Activated CD4-positive, alpha-beta T cell treated with anti-CD3 and anti-CD28 coated beads, Interleukin-2, amount 10 ng/mL, durations not matched to agents 24 days and 14 days (primary cell): Measurements from ENCODE around the gene CELSR3. TPM values are rescaled to one million over a fixed set of nuclear protein-coding genes. Genes with fewer than 3 reads are reported as not detected.

Source experiments
- DNase-seq: peaks from one replicate; pipeline ENCODE4 v3.0.0; 2022
- H3K27ac Mint-ChIP-seq: one replicate; pipeline ENCODE4 v1.8.0; 2022; ENCODE audit warnings: mild to moderate bottlenecking, mixed read lengths
- H3K27me3 Mint-ChIP-seq: one replicate; pipeline ENCODE4 v1.8.0; 2022; ENCODE audit warnings: mixed read lengths
- H3K36me3 Mint-ChIP-seq: one replicate; pipeline ENCODE4 v1.8.0; 2022; ENCODE audit warnings: low read depth, mild to moderate bottlenecking, mixed read lengths
- H3K4me1 Mint-ChIP-seq: one replicate; pipeline ENCODE4 v1.8.0; 2021; ENCODE audit warnings: mixed read lengths
- H3K4me3 Mint-ChIP-seq: one replicate; pipeline ENCODE4 v1.8.0; 2022; ENCODE audit warnings: mild to moderate bottlenecking, moderate library complexity, mixed read lengths
- H3K9me3 Mint-ChIP-seq: one replicate; pipeline ENCODE4 v1.8.0; 2021; ENCODE audit warnings: mixed read lengths
- intact Hi-C: fragments of 100-400 bp; cut with micrococcal nuclease; formaldehyde crosslinking; loops from one replicate; pipeline ENCODE4 v1.15.1; 2023
- total RNA-seq: library from RNA; stranded (reverse); gene quantifications from 2 replicates; pipeline ENCODE4 v1.2.3, GENCODE V29; 2022

The CELSR3 gene
- total RNA-seq, 1 donor from 2014 or later: 14.5 TPM

DNA sequence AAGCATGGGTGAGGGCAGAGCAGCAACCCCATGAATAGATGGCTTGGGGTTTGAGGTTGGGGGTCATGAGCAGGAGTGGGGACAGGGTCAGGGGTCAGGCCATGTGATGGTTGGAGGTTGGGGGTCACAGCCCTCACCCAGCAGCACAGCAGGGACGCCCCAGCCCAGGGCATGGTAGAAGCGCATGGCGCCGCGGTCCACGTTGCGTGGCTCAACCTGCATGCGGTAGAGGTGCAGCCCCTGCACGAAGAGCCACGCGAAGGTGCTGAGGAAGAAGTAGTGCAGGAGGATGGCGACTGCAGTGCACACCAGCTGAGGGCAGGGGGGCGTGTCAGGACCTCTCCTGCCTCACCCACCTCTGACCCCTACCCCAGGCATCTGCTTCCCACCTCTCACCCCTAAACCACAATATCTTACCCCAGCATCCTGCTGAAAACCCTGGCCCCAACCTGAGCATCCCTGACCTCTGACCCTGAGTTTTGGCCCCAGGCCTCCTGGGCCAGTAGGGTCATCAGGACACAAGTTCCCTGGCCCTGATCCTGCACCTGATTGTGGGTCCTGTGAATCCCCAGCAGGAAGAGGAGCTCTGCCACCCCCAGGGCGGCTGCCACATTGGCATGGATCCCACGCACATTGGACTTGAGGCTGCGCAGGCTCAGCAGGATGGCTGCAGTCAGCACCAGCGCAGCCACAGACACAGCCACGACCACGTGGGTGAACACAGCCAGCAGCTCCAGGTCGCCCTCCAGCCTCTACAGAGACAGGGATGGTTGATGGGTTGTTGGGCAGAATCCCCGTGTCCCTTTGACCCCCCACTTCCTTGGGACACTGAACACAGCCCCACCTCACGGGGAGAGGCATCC lies 17.6 kb downstream of the CELSR3 start:
- Mint-ChIP-seq H3K9me3 (no peaks in the 10 kb centered on the region), H3K27me3 (no peaks in the 10 kb centered on the region), H3K4me1 (peaks cover 2% of the 10 kb centered on the region), H3K4me3 (no peak overlapping the region), H3K36me3 (peaks cover 11% of the 10 kb centered on the region), H3K27ac (no peak overlapping the region)
- no peak for DNase-seq
- intact Hi-C loops: no loop called here

DNA sequence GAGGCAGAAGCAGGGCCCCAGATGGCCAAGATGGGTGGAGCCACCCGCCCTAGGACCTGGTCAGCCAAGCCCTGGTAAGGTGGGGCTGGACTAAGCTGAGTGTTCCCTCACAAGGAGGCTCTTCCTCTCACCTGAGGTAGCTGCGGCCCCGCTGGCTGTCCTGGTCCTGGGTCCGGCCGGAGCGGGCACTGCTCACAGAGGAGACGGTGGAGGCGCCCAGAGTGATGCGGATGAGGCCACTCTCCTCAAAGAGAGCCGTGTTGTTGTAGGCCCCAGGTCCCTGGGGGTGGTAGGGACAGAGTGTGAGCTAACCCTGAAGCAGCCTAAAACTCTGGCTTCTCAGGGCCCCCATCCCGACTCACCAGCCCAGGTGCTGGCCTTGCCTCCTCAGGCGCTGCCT lies 20.1 kb downstream of the CELSR3 start:
- no peaks in the 10 kb centered on the region for H3K27me3 Mint-ChIP-seq
- no peak for DNase-seq
- intact Hi-C loops: no loop called here
- no peaks in the 10 kb centered on the region for H3K9me3 Mint-ChIP-seq
- no peak overlapping the region for H3K4me3 Mint-ChIP-seq
- H3K36me3 Mint-ChIP-seq: peaks cover 8% of the 10 kb centered on the region
- peaks cover 2% of the 10 kb centered on the region for H3K4me1 Mint-ChIP-seq
- H3K27ac Mint-ChIP-seq: no peak overlapping the region

DNA sequence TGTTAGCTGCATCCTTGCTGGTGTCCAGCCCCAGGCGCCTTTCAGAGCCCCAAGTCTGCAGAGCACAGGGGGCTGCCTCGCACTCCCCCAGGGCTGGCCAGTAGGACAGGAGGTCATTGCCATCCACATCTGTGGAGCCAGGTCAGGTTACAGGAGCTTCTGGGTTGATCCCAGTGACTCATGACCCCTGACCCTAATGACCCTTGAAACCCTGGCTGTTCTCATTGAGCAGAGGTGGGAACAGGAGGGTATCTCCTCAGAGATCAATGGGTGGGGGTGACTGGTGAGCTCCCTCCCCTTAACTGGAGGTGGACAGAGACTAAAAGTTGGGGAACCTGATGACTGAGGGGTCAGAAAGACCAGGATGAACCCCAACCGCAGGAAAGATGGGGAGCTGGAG lies 21.3 kb downstream of the CELSR3 start:
- H3K27me3 Mint-ChIP-seq: no peaks in the 10 kb centered on the region
- intact Hi-C loops: no loop called here
- H3K4me1 Mint-ChIP-seq: peaks cover 3% of the 10 kb centered on the region
- DNase-seq: no peak
- H3K27ac Mint-ChIP-seq: no peak overlapping the region
- peaks cover 5% of the 10 kb centered on the region for H3K36me3 Mint-ChIP-seq
- H3K4me3 Mint-ChIP-seq: no peak overlapping the region
- H3K9me3 Mint-ChIP-seq: no peaks in the 10 kb centered on the region

DNA sequence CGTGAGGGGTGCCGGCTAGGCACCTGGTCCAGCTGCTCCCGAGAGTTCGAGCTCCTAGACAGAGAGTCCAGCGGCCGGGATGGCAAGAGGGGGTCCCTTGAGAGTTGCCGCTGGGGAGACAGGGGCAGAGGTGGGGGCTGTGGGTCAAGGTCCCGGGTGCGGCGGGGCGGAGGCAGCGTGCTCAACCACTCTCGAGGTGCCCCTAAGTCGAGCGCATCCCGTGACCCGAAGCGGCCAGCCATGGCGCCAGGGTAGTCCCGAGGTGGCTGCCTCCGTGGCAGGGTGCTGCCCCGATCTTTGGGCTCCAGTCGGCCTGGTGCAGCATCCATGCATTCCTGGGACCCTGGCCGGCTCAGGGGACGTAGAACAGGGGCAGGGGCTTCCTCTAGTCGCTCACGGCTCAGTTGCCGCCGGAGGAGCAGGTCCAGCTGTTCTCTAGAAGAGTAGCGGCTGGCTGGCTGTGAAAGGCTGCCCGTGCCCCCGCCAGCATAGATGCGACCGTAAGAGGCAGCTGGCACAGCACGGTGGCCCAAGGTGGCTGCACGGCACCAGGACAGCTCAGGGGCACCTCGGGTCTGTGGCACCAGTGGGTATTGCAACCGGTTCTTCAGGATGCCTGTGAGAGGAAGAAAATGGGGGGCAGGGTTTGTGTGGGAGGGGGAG lies 22.6 kb downstream of the CELSR3 start:
- H3K27ac Mint-ChIP-seq: no peak overlapping the region
- H3K36me3 Mint-ChIP-seq: peaks cover 5% of the 10 kb centered on the region
- no peak overlapping the region for H3K4me3 Mint-ChIP-seq
- H3K4me1 Mint-ChIP-seq: peaks cover 7% of the 10 kb centered on the region
- intact Hi-C loops: loop anchor here (10.0 kb wide), 1 partner anchor 335 kb away; the partner anchor contains the start of gene NME6
- DNase-seq: no peak
- no peaks in the 10 kb centered on the region for H3K27me3 Mint-ChIP-seq
- no peaks in the 10 kb centered on the region for H3K9me3 Mint-ChIP-seq

DNA sequence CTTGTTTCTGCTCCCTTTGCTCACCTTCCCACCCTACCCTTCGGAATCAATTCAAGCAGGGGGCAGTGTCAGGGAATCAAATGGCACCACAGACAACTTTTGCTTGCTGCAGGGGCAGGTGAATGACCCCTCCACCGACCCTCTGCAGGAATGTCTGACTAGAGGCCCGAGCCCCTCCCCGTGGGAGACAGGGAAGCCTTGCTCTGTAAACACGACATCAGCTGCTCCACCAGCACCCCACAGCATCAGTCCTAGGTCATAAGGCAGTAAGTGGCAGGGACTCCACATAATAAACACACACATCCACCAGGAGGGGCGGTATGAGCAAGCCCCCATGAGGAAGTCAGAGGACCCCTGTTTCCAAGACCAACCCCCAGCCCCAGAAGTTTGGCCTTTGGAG lies 25.4 kb downstream of the CELSR3 start:
- no peak for DNase-seq
- H3K27me3 Mint-ChIP-seq: no peaks in the 10 kb centered on the region
- no peaks in the 10 kb centered on the region for H3K9me3 Mint-ChIP-seq
- intact Hi-C loops: loop anchor here (10.0 kb wide), 1 partner anchor 333 kb away; the partner anchor contains the start of gene NME6
- H3K4me1 Mint-ChIP-seq: peaks cover 18% of the 10 kb centered on the region
- H3K27ac Mint-ChIP-seq: peak overlapping the region; percentile 7
- H3K4me3 Mint-ChIP-seq: peak overlapping the region; percentile 43
- H3K36me3 Mint-ChIP-seq: peaks cover 4% of the 10 kb centered on the region

DNA sequence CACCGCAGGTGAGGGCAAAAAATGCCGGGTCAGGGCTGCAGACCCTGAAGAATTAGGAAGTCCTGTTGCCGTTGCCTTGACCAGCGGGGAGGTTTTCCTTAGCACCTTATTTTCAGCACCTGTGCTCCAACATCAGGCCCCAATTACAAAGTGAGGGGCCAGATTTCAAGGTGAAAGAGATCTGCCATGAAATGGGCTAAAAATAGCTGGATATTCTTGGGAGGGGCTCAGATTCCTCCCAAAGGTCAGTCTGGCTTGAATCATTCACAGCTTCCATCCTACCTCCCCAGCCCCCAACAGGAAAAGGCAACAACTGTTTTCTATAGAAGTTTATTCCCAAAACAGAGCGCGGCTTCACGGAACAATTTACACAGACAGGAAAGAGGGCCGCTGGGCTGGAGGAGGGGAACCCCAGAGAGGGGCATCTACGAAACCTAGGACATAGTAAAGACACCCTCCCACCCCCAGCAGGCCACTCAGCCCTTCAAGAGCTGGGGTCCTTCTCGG lies 26.5 kb downstream of the CELSR3 start:
- Mint-ChIP-seq H3K36me3 (peaks cover 9% of the 10 kb centered on the region), H3K27ac (peak overlapping the region; percentile 91), H3K4me1 (peaks cover 19% of the 10 kb centered on the region), H3K9me3 (no peaks in the 10 kb centered on the region), H3K27me3 (no peaks in the 10 kb centered on the region), H3K4me3 (peak overlapping the region; percentile 93)
- intact Hi-C loops: loop anchor here (10.0 kb wide), 1 partner anchor 331 kb away; the partner anchor contains the start of gene NME6
- no peak for DNase-seq

DNA sequence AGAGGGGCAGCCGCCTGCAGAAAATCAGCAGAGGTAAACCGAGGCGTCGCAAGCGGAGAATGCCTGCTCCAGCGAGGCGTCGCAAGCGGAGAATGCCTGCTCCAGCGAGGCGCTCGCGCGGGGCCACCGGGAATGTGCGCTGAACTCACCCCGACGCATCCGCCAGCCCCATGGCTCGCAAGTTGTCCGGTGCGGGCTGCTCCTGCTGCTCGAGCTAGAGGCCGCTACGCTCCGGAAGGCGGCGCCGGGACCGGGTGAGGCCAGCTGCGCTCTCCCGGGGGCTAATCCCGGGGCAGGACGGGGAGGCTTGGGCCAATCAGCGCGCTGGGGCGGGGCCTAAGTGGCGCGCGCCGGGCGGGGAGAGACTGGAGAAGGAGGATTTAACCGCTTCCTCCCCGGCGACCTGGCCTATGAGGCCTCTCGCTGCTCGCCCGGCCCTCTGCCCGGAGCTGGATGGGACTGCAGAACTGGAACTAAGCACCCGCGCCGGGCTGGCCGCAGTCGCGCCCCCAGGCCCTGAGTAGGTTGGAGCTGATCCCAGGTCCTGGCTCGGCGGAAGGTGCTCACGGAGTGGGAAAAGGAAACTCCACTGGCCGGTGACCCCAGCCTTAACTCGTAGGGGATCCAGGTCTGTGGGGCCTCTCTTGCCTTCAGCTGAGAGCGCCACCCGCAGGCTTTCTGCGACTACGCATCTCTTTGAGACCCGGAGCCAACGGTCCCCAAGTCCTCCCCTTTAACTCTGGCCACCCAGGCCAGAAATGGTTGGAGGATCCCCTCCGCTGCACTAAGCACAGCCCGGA lies 27.3 kb downstream of the CELSR3 start, which contains the start of gene SLC26A6:
SLC26A6 (minus strand) TSS at position 240 of the 800 bp plus-strand sequence; CDS start at position 172, 68 bp downstream.
- no peaks in the 10 kb centered on the region for H3K27me3 Mint-ChIP-seq
- peaks cover 19% of the 10 kb centered on the region for H3K4me1 Mint-ChIP-seq
- H3K36me3 Mint-ChIP-seq: peaks cover 9% of the 10 kb centered on the region
- peak within 1 kb of the TSS; percentile 93 for H3K4me3 Mint-ChIP-seq
- peak within 1 kb of the TSS; percentile 91 for H3K27ac Mint-ChIP-seq
- H3K9me3 Mint-ChIP-seq: no peaks in the 10 kb centered on the region
- peak; percentile 99 for DNase-seq
- intact Hi-C loops: loop anchor here (1.0 to 10.0 kb wide), 8 partner anchors 21 to 459 kb away; partner anchors contain the start of genes ATRIP, NME6, QRICH1 and UQCRC1

DNA sequence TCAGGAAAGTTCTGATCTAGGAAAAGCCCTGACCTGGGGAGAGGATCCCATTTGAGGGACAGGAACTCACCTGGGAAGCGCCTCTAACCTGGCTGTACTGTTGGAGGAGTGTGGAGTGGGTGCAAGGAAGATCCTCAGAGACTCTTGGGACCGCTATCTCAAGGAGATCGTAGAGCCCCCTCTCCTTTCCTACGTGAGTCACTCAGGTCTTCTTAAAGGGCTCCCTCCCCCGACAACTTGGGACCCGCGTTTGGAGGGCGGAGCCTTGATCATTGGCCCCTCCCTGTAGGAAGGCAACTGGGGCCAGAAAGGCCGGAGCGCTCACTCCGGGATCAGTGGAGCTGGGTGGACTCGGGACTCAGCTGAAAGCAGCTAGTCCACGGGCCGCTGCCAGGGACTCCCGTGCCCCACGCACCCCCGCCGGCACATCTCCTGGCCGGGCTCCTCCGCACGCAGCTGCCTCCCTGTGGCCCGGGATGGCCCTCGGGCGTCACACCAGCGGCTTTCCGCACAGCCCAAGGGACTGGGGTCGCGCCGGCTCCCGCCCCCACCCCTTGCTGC lies 27.9 kb downstream of the CELSR3 start:
- Mint-ChIP-seq H3K9me3 (no peaks in the 10 kb centered on the region), H3K36me3 (peaks cover 13% of the 10 kb centered on the region), H3K27me3 (no peaks in the 10 kb centered on the region), H3K27ac (peak overlapping the region; percentile 91), H3K4me3 (peak overlapping the region; percentile 93), H3K4me1 (peaks cover 19% of the 10 kb centered on the region)
- peak; percentile 88 for DNase-seq
- intact Hi-C loops: loop anchor here (1.0 to 10.0 kb wide), 8 partner anchors 20 to 460 kb away; partner anchors contain the start of genes ATRIP, NME6, QRICH1 and UQCRC1

DNA sequence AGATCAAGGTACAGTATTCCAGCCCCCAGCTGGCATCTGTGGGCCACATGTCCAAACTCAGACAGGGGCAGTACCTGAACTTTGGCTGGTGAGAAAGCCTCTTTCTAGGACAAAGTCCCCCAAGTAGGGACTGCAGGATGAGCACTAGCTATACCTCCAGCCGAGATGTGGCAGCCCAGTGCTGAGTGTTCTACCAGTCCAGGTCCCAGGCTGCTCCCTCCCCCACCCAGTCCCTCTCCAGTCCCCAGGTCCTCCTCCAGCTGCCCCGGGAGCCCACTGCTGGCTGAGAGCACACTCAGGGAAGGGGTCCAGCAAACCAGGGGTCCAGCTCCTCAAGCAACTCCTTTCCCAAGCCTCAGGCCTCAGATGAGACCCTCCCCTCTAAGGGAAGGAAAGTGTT lies 28.9 kb downstream of the CELSR3 start:
- intact Hi-C loops: loop anchor here (10.0 kb wide), 1 partner anchor 329 kb away; the partner anchor contains the start of gene NME6
- Mint-ChIP-seq H3K9me3 (no peaks in the 10 kb centered on the region), H3K4me3 (peak overlapping the region; percentile 93), H3K4me1 (peaks cover 19% of the 10 kb centered on the region), H3K36me3 (peaks cover 21% of the 10 kb centered on the region), H3K27ac (no peak overlapping the region), H3K27me3 (no peaks in the 10 kb centered on the region)
- no peak for DNase-seq

DNA sequence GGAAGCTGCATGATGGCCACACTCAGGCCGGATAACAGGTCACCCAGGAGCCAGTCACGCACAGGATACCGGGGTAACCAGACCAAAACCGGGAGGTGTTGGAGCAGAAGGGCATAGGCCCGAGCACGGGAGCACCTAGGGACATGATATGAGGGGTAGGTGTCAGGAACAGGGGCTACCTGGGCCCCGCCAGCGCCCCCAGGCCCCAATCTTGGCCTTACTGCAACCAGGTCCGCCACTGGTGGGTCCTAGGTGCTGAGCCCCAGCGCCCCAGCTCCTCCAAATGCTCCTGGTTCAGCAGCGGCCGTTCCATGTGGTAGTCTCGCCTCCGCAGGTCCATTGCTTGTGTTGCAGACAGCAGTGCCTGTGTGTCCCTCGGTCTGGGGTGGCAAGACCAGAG lies 29.4 kb downstream of the CELSR3 start:
- no peak for DNase-seq
- Mint-ChIP-seq H3K4me1 (peaks cover 19% of the 10 kb centered on the region), H3K27me3 (no peaks in the 10 kb centered on the region), H3K36me3 (peaks cover 23% of the 10 kb centered on the region), H3K27ac (no peak overlapping the region), H3K9me3 (no peaks in the 10 kb centered on the region), H3K4me3 (peak overlapping the region; percentile 18)
- intact Hi-C loops: loop anchor here (10.0 kb wide), 1 partner anchor 328 kb away; the partner anchor contains the start of gene NME6

DNA sequence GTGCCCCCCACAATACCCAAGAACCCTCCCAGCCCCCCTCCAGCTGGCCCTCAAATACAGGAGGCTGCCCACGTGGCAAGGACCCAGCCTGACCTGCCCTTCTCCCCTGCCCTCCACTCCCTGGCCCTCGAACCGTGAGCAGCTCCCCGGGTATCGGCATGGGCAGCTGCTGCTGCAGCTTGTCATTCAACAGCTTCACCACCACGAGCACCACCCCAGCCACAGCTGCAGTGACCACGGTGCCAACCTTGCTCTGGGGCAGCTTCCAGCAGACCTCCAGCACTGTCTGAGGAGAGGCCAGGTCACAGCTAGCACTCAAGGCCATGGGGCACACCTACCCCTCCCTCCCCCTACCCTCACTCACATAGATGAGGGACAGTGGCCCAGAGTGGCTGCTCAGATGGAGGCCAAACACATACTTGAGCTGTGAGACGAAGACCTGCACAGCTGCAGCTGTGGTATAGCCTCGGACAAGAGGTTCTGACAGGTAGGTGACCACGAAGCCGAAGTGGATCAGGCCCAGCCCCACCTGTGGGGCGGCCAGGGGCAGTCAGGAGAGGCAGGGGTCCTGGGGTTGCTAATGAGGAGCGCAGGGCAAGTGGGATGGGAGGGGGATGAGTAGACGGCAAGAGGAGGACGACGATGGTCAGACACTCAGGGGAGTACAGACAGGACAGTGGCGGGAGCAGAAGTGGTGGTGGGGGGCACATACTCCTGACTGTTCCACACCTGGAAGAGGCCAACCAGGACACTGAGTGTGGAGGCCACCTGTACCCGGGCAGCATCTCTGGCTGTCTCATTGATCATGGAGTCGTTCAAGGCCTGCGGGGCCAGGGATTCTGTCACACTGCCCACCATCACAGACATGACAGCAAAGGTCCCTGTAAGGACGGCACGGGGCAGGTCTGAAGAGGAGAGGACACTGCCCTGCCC lies 30.9 kb downstream of the CELSR3 start:
- no peaks in the 10 kb centered on the region for H3K27me3 Mint-ChIP-seq
- no peak overlapping the region for H3K27ac Mint-ChIP-seq
- H3K36me3 Mint-ChIP-seq: peaks cover 33% of the 10 kb centered on the region
- DNase-seq: no peak
- peaks cover 18% of the 10 kb centered on the region for H3K4me1 Mint-ChIP-seq
- H3K4me3 Mint-ChIP-seq: no peak overlapping the region
- intact Hi-C loops: loop anchor here (10.0 kb wide), 1 partner anchor 327 kb away; the partner anchor contains the start of gene NME6
- H3K9me3 Mint-ChIP-seq: no peaks in the 10 kb centered on the region

DNA sequence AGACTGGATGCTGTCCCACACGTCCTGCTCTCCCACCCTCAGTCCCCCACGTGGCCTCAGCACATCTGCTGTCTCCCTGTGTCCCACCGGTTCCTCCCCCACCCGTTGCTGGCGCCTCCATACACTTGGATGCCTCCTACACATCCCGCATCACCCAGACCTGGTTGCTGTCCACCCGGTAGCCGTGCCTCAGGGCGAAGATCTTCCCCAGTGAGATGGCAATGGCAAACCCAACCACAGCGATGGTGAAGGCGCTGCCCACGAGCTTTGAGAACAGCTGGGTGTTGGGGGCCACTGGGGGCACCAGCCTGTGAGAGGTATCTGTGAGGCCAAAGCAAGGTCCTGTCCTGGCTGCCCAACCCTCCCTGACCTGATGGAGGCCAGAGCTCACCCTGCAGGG lies 31.9 kb downstream of the CELSR3 start:
- H3K36me3 Mint-ChIP-seq: peaks cover 38% of the 10 kb centered on the region
- no peaks in the 10 kb centered on the region for H3K9me3 Mint-ChIP-seq
- no peak for DNase-seq
- H3K4me3 Mint-ChIP-seq: no peak overlapping the region
- H3K27me3 Mint-ChIP-seq: no peaks in the 10 kb centered on the region
- H3K27ac Mint-ChIP-seq: peak overlapping the region; percentile 41
- peaks cover 14% of the 10 kb centered on the region for H3K4me1 Mint-ChIP-seq
- intact Hi-C loops: loop anchor here (10.0 kb wide), 1 partner anchor 326 kb away; the partner anchor contains the start of gene NME6
